GM21786 (cell line): ENCODE data around the gene FAM222A.

Source experiments
- ATAC-seq: cut with Tn5 transposase; IDR thresholded peaks from one replicate; pipeline ENCODE4 v1.9.1; 2021; ENCODE audit not compliant: unreplicated experiment

FAM222A gene

GRCh38 chr12:109724321-109724892 lies 10.8 kb downstream of the FAM222A start:
- no peak for ATAC-seq

- ATAC-seq, result no peak
Observed at GRCh38 chr12:109725321-109726105, 11.9 kb downstream of the FAM222A start.

- ATAC-seq, result no peak
Observed at GRCh38 chr12:109726106-109726497, 12.5 kb downstream of the FAM222A start.

- no peak for ATAC-seq
Observed at GRCh38 chr12:109726511-109727038, 12.9 kb downstream of the FAM222A start.

- no peak for ATAC-seq
Observed at GRCh38 chr12:109727039-109727723, 13.6 kb downstream of the FAM222A start.

- ATAC-seq, result no peak
Observed at GRCh38 chr12:109727746-109728726, 14.4 kb downstream of the FAM222A start.

- no peak for ATAC-seq
Observed at GRCh38 chr12:109728921-109729320, 15.3 kb downstream of the FAM222A start.

GRCh38 chr12:109729371-109729781 lies 15.8 kb downstream of the FAM222A start:
- ATAC-seq, result no peak

- no peak for ATAC-seq
Observed at GRCh38 chr12:109729801-109730200, 16.2 kb downstream of the FAM222A start.

- no peak for ATAC-seq
Observed at GRCh38 chr12:109730306-109731145, 16.9 kb downstream of the FAM222A start.

- ATAC-seq, result no peak
Observed at GRCh38 chr12:109731231-109731731, 17.7 kb downstream of the FAM222A start.

GRCh38 chr12:109731806-109732205 lies 18.2 kb downstream of the FAM222A start:
- ATAC-seq, result no peak

GRCh38 chr12:109732321-109733305 lies 19.0 kb downstream of the FAM222A start:
- no peak for ATAC-seq

- no peak for ATAC-seq
Observed at GRCh38 chr12:109734219-109735000, 20.8 kb downstream of the FAM222A start.

- ATAC-seq, result no peak
Observed at GRCh38 chr12:109735051-109735521, 21.5 kb downstream of the FAM222A start.

- ATAC-seq, result no peak
Observed at GRCh38 chr12:109735825-109736551, 22.4 kb downstream of the FAM222A start.
